Mucosa of descending colon (tissue), 3 donors: ENCODE results near the gene FARS2. TPM values are rescaled to one million over a fixed set of nuclear protein-coding genes. Genes with fewer than 3 reads are reported as not detected.

ENCODE experiments used
- ATAC-seq: fragments of 200-7000 bp; cut with Tn5 transposase; one replicate; pipeline ENCODE4 v1.9.1; 2020; ENCODE audit warnings: mild to moderate bottlenecking, moderate library complexity
- DNase-seq, 3 donors: peaks; one replicate each; pipeline ENCODE4 v3.0.0-alpha.2; 2020
- H3K36me3 ChIP-seq: fragments of 200-600 bp; one replicate; pipeline ENCODE4 v1.8.0; 2021; ENCODE audit warnings: low read depth, mild to moderate bottlenecking
- H3K4me1 ChIP-seq: fragments of 200-600 bp; one replicate; pipeline ENCODE4 v1.8.0; 2021; ENCODE audit warnings: low read depth, mild to moderate bottlenecking
- H3K4me3 ChIP-seq: fragments of 200-600 bp; one replicate; pipeline ENCODE4 v1.8.0; 2021; ENCODE audit warnings: mild to moderate bottlenecking
- H3K9me3 ChIP-seq: fragments of 200-600 bp; one replicate; pipeline ENCODE4 v1.8.0; 2021; ENCODE audit warnings: mild to moderate bottlenecking
- intact Hi-C, 2 donors: fragments of 100-400 bp; cut with DNase I in 1 of 2; cut with micrococcal nuclease in 1 of 2; formaldehyde crosslinking; loops; one replicate each; pipeline versions ENCODE4 v1.11.0 to v1.11.1; 2022; cut with DNase I, micrococcal nuclease
- total RNA-seq, 3 donors: library from RNA; stranded (reverse); fragmentation: NEBNext Ultra II Directional in 2 of 3; extraction: Animal tissue kit (Norgen Biotek cat#: 25700) in 2 of 3; gene quantifications; one replicate each; pipeline versions ENCODE4 v1.2.1 to v1.2.4, GENCODE V29; 2021 to 2023
- TF ChIP-seq, protein P1 (sequence below): fragments of 200-600 bp; IDR thresholded peaks from one replicate; pipeline ENCODE4 v1.8.0; 2022; ENCODE audit warnings: antibody characterized with exemption, mild to moderate bottlenecking
- donor health status: DM: no; HTN: no; CAD: no; lungs with moderate emphysema.
- donor health status: DM: no; HTN: no; CAD: no.
- donor health status: DM: no; HTN: yes; CAD: no.

The FARS2 gene
- total RNA-seq, 3 donors from 2014 or later, result 15.2 to 21.6 (median 17.2) TPM

DNA sequence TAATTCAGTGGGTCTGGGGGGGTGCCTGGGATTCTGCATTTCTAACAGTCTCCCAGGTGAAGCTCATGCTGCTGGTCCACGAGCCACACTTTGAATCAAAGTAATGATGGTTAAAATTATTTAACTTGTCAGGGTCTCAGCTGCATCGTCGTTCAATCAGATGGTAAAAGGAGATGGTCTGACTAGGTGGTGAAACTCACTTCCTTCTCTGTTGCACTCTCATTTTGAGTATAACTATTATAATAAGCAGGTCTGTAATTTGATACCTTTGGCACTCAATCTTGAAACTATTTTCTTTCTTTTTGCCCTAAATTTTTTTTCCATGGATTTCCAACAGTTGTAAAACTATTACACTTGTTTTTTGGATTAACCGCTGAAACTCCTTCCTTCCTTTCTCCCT, 292.5 kb downstream of the FARS2 start:
- ATAC-seq, result no peak

DNA sequence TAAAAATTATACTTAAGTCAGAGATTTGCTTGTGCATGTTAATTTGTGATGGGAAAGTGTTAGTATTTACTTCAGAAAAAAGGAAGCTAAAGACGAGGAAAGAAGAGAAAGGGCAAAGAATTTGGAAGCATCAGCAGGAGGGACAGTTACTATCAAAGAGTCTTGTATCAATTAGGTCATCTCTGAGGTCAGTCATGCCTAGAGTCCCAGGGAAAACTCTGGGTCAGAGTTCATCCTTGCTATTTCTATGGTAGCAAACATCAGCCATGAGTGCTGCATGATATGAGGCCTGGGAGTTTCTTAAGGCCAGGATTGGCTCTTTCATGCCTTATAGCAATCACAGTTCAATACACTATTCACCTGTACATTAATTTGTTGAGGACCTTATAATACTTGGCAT, 292.9 kb downstream of the FARS2 start:
- Histone ChIP-seq H3K9me3 (no peaks in the 10 kb centered on the region), H3K4me3 (no peak overlapping the region), H3K36me3 (no peaks in the 10 kb centered on the region), H3K4me1 (no peaks in the 10 kb centered on the region)
- DNase-seq (no peak), ATAC-seq (no peak)
- intact Hi-C loops, result no loop called here
- TF ChIP-seq, protein P1, sequence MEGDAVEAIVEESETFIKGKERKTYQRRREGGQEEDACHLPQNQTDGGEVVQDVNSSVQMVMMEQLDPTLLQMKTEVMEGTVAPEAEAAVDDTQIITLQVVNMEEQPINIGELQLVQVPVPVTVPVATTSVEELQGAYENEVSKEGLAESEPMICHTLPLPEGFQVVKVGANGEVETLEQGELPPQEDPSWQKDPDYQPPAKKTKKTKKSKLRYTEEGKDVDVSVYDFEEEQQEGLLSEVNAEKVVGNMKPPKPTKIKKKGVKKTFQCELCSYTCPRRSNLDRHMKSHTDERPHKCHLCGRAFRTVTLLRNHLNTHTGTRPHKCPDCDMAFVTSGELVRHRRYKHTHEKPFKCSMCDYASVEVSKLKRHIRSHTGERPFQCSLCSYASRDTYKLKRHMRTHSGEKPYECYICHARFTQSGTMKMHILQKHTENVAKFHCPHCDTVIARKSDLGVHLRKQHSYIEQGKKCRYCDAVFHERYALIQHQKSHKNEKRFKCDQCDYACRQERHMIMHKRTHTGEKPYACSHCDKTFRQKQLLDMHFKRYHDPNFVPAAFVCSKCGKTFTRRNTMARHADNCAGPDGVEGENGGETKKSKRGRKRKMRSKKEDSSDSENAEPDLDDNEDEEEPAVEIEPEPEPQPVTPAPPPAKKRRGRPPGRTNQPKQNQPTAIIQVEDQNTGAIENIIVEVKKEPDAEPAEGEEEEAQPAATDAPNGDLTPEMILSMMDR, result no peak

More for the DNA sequence above, 292.5 kb downstream of the FARS2 start:
- no peaks in the 10 kb centered on the region for H3K9me3 ChIP-seq
- H3K4me3 ChIP-seq, result no peak overlapping the region
- intact Hi-C loops, result no loop called here
- no peak for DNase-seq
- H3K4me1 ChIP-seq, result no peaks in the 10 kb centered on the region
- TF ChIP-seq, protein P1, result no peak
- no peaks in the 10 kb centered on the region for H3K36me3 ChIP-seq

DNA sequence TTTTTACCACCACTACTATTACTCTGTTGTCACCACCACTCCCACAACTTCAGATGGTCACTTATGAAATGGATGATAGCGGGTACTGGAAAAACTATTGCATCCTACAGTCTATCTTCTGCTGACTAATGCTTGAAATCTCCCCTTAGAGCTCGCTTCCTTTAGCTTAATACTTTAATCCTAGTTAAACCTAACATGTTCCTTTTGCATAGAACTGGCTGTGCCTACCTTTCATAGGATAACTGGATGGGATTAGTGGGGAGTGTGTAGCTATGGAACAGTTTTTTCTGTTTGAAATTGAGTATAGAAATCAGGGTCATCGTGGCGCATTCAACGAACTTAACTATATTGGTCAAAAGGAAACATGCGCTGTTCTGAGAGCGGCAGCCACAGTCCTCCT, 294.7 kb downstream of the FARS2 start:
- intact Hi-C loops, result no loop called here
- TF ChIP-seq, protein P1, result no peak
- ATAC-seq, result no peak

GRCh38 chr6:5557506-5557905, 296.2 kb downstream of the FARS2 start:
- intact Hi-C loops, result no loop called here

More for the DNA sequence above, 294.7 kb downstream of the FARS2 start:
- no peak for DNase-seq
- Histone ChIP-seq H3K4me3 (no peak overlapping the region), H3K9me3 (no peaks in the 10 kb centered on the region), H3K36me3 (no peaks in the 10 kb centered on the region), H3K4me1 (no peaks in the 10 kb centered on the region)

DNA sequence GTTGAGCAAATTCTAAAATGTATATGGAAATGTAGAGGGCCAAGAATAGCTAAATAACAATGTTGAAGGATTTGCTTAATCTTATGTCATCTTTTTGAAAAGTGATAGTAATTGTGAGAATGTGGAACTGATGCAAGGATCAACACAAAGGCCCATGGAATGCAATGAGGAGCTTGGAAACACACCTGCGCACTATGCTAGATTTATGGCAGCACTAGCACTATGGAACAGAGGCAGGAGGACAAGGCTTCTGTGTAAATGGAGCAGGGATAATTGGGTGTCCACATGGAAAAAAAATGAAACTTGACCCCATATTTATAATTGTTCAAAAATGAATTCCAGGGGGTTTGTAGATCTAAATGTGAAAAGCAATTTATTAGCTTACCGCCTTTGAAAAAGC, 298.3 kb downstream of the FARS2 start:
- intact Hi-C loops, result no loop called here
- no peak for ATAC-seq
- TF ChIP-seq, protein P1, result no peak

More at GRCh38 chr6:5557506-5557905, 296.2 kb downstream of the FARS2 start:
- no peak for DNase-seq
- no peak for ATAC-seq
- H3K9me3 ChIP-seq, result no peaks in the 10 kb centered on the region
- H3K36me3 ChIP-seq, result no peaks in the 10 kb centered on the region
- TF ChIP-seq, protein P1, result no peak
- no peaks in the 10 kb centered on the region for H3K4me1 ChIP-seq
- H3K4me3 ChIP-seq, result no peak overlapping the region

DNA sequence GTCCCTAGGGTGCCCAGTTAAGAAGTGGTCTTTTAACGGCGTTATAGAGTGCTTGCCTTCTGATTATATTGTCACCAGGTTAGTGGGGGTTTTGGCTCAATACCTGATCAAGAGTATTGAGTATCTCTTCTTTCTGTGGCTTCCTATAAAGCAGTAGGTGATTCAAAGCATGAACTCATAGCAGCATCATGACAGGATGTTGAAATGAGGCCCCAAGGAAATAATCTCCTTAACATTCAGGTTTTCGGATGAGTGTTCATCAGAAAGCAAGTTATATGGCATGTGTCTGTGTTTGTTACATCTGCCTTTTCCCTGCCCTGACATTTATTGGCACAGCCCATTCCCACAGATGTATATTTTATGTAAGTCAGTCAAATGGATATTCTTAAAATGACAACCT, 301.0 kb downstream of the FARS2 start:
- DNase-seq (no peak), ATAC-seq (no peak)
- Histone ChIP-seq H3K9me3 (no peaks in the 10 kb centered on the region), H3K4me3 (no peak overlapping the region), H3K4me1 (no peaks in the 10 kb centered on the region), H3K36me3 (no peaks in the 10 kb centered on the region)
- intact Hi-C loops, result no loop called here
- TF ChIP-seq, protein P1, result no peak

More for the DNA sequence above, 298.3 kb downstream of the FARS2 start:
- H3K36me3 ChIP-seq, result no peaks in the 10 kb centered on the region
- no peaks in the 10 kb centered on the region for H3K4me1 ChIP-seq
- DNase-seq, result no peak
- no peak overlapping the region for H3K4me3 ChIP-seq
- H3K9me3 ChIP-seq, result no peaks in the 10 kb centered on the region
